Pancreas (tissue), 10 donors: ENCODE data around the gene PADI2. TPM values are rescaled to one million over a fixed set of nuclear protein-coding genes. Genes with fewer than 3 reads are reported as not detected.

ENCODE experiments used
- ATAC-seq, 4 donors: fragments of 200-7000 bp; cut with Tn5 transposase; one replicate each; pipeline versions ENCODE4 v1.8.0 to v1.9.1; 2020; ENCODE audit warnings: mild to moderate bottlenecking in 4 of 4, moderate library complexity in 4 of 4
- DNase-seq, 6 donors: peaks; one replicate each; pipeline ENCODE4 v3.0.0-alpha.2; 2020
- FAIRE-seq: peaks from 2 replicates; lab custom pipeline; 2012; peaks lifted over from hg19 to GRCh38; lab: Jason Lieb, UNC
- H3K27ac ChIP-seq, 4 donors: fragments of 200-600 bp; sonication (generic); 1 replicate in 3 of 4; 2 replicates in 1 of 4; pipeline versions ENCODE4 v1.5.0 to v1.8.0; 2020
- H3K27me3 ChIP-seq, 4 donors: fragments of 200-600 bp; one replicate each; pipeline ENCODE4 v1.8.0; 2021
- H3K36me3 ChIP-seq, 3 donors: fragments of 200-600 bp; sonication (generic) in 1 of 3; one replicate each; pipeline versions ENCODE4 v1.5.0 to v1.8.0; 2020 to 2021
- H3K4me1 ChIP-seq, 3 donors: fragments of 200-600 bp; one replicate each; pipeline ENCODE4 v1.8.0; 2021
- H3K4me3 ChIP-seq, 4 donors: fragments of 200-600 bp; sonication (generic) in 2 of 4; one replicate each; pipeline versions ENCODE4 v1.5.0 to v1.8.0; 2020 to 2021
- H3K9me3 ChIP-seq, 4 donors: fragments of 200-600 bp; one replicate each; pipeline ENCODE4 v1.8.0; 2021
- CTCF ChIP-seq, 4 donors: fragments of 200-600 bp; sonication (generic) in 3 of 4; IDR thresholded peaks; one replicate each; pipeline versions ENCODE4 v1.5.0 to v1.8.0; 2021; ENCODE audit warnings: antibody characterized with exemption in 4 of 4
- WGBS, 2 donors: extraction: QIAGEN DNeasy Blood & Tissue Kit; methylation state at CpG; one replicate each; pipeline ENCODE4 v1.1.7; 2013; 5-methylcytosine and 5-hydroxymethylcytosine counted together
- intact Hi-C, 3 donors: fragments of 100-400 bp; cut with DNase I; formaldehyde crosslinking; loops; one replicate each; pipeline versions ENCODE4 v1.11.1 to v1.14.2; 2022
- polyA plus RNA-seq, 2 donors: library from polyadenylated mRNA; stranded (reverse); fragments of 200-250 nt; gene quantifications; one replicate each; pipeline ENCODE4 v1.2.3, GENCODE V29; 2013
- total RNA-seq, 6 donors: library from RNA; stranded (reverse); fragmentation: NEBNext Ultra II Directional in 4 of 6; extraction: Animal tissue kit (Norgen Biotek cat#: 25700) in 4 of 6; gene quantifications; one replicate each; pipeline versions ENCODE4 v1.2.1 to v1.2.4, GENCODE V29; 2021 to 2023
- donor health status: healthy with polysubstance abuse.
- donor health status: DM: no; HTN: no; CAD: no; lungs with moderate emphysema.
- donor health status: DM: no; HTN: no; CAD: no.
- donor health status: control.
- donor health status: control.
- donor health status: Bipolar disorder and iron deficiency.
- donor health status: DM: yes; HTN: yes; CAD: no.
- donor health status: DM: no; HTN: no; CAD: no.
- donor health status: DM: no; HTN: no; CAD: no.
- donor health status: DM: yes; HTN: yes; CAD: no.

The PADI2 gene
- total and polyA plus RNA-seq, 8 donors: 0.42 to 10.0 (median 0.93) TPM

- Histone ChIP-seq H3K27me3 (no peaks in the 10 kb centered on the region), H3K27ac (no peak overlapping the region), H3K36me3 (peaks cover 0 to 56% (median 38%) of the 10 kb centered on the region in 3 donors), H3K4me3 (no peak overlapping the region), H3K4me1 (no peaks in the 10 kb centered on the region), H3K9me3 (no peaks in the 10 kb centered on the region)
- intact Hi-C loops: no loop called here
- DNase-seq (peak in 1 of 6 donors; percentile 2), ATAC-seq (no peak), FAIRE-seq (no peak)
- 96 to 100% methylated on average over 2 of the region's 2 CpGs for WGBS, 2 donors
- no peak for TF ChIP-seq CTCF (IDR thresholded peaks at IDR 0.05)
Observed at GRCh38 chr1:17020502-17020901, 98.7 kb downstream of the PADI2 start.

- peaks cover 0 to 51% (median 38%) of the 10 kb centered on the region in 3 donors for H3K36me3 ChIP-seq
Observed at GRCh38 chr1:17018849-17019248, 100.4 kb downstream of the PADI2 start.

GRCh38 chr1:17017435-17017834, 101.8 kb downstream of the PADI2 start:
- peaks cover 0 to 37% (median 29%) of the 10 kb centered on the region in 3 donors for H3K36me3 ChIP-seq

More at GRCh38 chr1:17018849-17019248, 100.4 kb downstream of the PADI2 start:
- 27 to 30% methylated on average over 1 of the region's 1 CpG for WGBS, 2 donors
- peak in 1 of 6 donors; percentile 2 for DNase-seq
- Histone ChIP-seq H3K4me1 (peaks cover 0 to 4% (median under 1%) of the 10 kb centered on the region in 3 donors), H3K27me3 (no peaks in the 10 kb centered on the region), H3K4me3 (no peak overlapping the region), H3K9me3 (no peaks in the 10 kb centered on the region), H3K27ac (peak overlapping the region in 1 of 4 donors; percentile 15)
- intact Hi-C loops: no loop called here
- peak in 1 of 4 donors; percentile 31 for ATAC-seq
- no peak for TF ChIP-seq CTCF (IDR thresholded peaks at IDR 0.05)
- FAIRE-seq: no peak

More at GRCh38 chr1:17017435-17017834, 101.8 kb downstream of the PADI2 start:
- no peak for ATAC-seq
- Histone ChIP-seq H3K4me1 (peaks cover 6 to 18% (median 12%) of the 10 kb centered on the region in 3 donors), H3K9me3 (no peaks in the 10 kb centered on the region), H3K27ac (no peak overlapping the region), H3K4me3 (no peak overlapping the region), H3K27me3 (no peaks in the 10 kb centered on the region)
- no peak for FAIRE-seq
- WGBS, 2 donors: 95 to 96% methylated on average over 7 of the region's 7 CpGs
- TF ChIP-seq CTCF (IDR thresholded peaks at IDR 0.05): no peak
- intact Hi-C loops: no loop called here
- DNase-seq: peak in 1 of 6 donors; percentile 17

Other genes with a start within 250 kb of the PADI2 start
- 1,000 to 10,000 TPM in 4 of 6 donors, 100 to 1,000 TPM in 2; 687 to 5,169 (median 2,340) TPM for gene RNU1-2, start 223.5 kb downstream of the PADI2 start, total RNA-seq
- not detected for gene RNU1-2, start 223.5 kb downstream of the PADI2 start, polyA plus RNA-seq
- 10 to 100 TPM in 5 of 6 donors, 1 to 10 TPM in 1; 8.1 to 18.3 (median 13.6) TPM for gene CROCC, start 197.5 kb downstream of the PADI2 start, total RNA-seq
- 100 to 1,000 TPM in 1 of 2 donors, 10 to 100 TPM in 1; 52.6 to 101 TPM for gene CROCC, start 197.5 kb downstream of the PADI2 start, polyA plus RNA-seq
- 10 to 100 TPM in 2 of 6 donors, 1 to 10 TPM in 4; 4.6 to 19.5 (median 7.6) TPM for gene MFAP2, start 138.8 kb downstream of the PADI2 start, total RNA-seq
- gene MFAP2, start 138.8 kb downstream of the PADI2 start, polyA plus RNA-seq: 10 to 100 TPM in 1 of 2 donors, 1 to 10 TPM in 1; 9.4 to 16.2 TPM
- 10 to 100 TPM; 44.0 to 64.1 (median 52.6) TPM for gene ATP13A2, start 107.5 kb downstream of the PADI2 start, total RNA-seq
- 10 to 100 TPM; 33.2 to 38.0 TPM for gene ATP13A2, start 107.5 kb downstream of the PADI2 start, polyA plus RNA-seq
- gene SDHB, start 65.4 kb downstream of the PADI2 start, total RNA-seq: 10 to 100 TPM; 37.5 to 50.7 (median 44.7) TPM
- gene SDHB, start 65.4 kb downstream of the PADI2 start, polyA plus RNA-seq: 10 to 100 TPM; 28.5 to 50.8 TPM
- not detected for gene PADI1, start 85.7 kb upstream of the PADI2 start, total RNA-seq
- under 1 TPM in 1 of 2 donors, not detected in 1; 0.23 TPM for gene PADI1, start 85.7 kb upstream of the PADI2 start, polyA plus RNA-seq
- gene PADI3, start 129.6 kb upstream of the PADI2 start, total RNA-seq: not detected
- gene PADI3, start 129.6 kb upstream of the PADI2 start, polyA plus RNA-seq: not detected
- gene PADI4, start 188.7 kb upstream of the PADI2 start, total RNA-seq: under 1 TPM in 3 of 6 donors, not detected in 3; 0.06 to 0.83 (median 0.75) TPM
- under 1 TPM in 1 of 2 donors, not detected in 1; 0.12 TPM for gene PADI4, start 188.7 kb upstream of the PADI2 start, polyA plus RNA-seq